ENCODE results near the gene MLYCD.
"Not testable (repeated sequence)": the region's sequence is repeated elsewhere in the genome, so short reads cannot be mapped to it uniquely, and the experiment has no call there.

Gene MLYCD

DNA sequence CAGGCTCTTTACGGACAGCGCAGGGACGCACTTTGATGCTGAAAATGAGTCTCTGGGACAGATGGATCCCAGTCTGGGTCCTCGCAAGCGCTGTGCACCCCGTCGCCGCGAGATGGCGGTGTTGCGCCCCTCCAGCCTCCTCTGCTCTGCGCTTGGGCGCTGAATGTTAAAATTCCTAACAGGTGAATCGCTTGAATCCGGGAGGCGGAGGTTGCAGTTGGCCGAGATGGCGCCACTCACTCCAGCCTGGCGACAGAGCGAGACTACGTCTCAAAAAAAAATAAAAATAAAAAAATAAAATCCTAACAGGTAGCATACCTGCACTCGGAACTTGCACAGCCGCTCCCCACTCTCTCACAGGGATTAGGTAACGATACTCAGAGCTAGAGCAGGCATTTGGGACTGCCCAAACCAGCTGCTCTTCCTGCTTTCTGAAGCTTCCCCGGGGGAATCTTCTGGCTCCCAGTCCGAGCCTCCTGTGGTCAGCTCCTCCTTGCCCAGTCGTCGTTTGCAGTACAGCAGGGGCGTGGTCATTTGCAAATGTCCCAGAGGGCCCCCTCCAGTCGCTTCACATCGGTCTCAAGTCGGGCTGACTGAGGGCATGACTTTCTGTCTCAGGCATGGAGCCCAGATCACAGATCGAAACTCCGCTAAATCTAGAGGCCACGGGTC lies 27.9 kb downstream of the MLYCD start:
- DNase-seq, result peak; percentile 33 to 49

DNA sequence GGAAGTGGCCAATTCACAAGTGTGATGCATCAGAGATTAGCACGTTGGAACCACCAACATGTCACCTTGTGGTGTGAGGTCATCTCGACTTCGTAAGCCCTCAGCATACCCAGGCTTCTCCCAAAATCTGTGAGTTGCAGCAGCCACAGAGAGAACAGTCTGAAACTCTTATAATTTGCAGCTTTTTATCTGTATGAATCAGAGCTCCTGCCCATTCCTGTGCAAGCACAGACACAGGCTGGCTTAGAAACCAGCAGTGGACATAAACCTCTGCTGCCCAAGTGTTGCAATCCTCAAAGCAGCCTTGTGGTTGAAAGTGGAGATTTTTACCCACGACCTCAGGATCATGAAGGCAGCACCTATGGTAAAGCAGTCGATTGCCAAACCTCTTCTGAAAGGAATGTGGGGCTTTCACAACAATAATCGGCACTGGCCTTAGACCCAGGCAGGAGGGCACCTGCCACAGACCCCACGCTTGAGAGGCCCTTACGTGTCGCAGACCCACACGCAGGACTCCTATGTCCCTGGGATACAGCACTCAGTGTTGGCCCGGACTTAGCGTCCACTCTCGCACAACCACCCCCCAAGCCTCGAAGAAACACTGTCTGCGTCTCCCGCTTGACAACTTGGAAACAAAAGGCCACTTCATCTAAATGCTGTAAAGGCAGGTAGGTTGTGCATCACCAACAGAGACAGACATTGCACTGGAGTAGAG lies 29.6 kb downstream of the MLYCD start:
- DNase-seq, result no peak

DNA sequence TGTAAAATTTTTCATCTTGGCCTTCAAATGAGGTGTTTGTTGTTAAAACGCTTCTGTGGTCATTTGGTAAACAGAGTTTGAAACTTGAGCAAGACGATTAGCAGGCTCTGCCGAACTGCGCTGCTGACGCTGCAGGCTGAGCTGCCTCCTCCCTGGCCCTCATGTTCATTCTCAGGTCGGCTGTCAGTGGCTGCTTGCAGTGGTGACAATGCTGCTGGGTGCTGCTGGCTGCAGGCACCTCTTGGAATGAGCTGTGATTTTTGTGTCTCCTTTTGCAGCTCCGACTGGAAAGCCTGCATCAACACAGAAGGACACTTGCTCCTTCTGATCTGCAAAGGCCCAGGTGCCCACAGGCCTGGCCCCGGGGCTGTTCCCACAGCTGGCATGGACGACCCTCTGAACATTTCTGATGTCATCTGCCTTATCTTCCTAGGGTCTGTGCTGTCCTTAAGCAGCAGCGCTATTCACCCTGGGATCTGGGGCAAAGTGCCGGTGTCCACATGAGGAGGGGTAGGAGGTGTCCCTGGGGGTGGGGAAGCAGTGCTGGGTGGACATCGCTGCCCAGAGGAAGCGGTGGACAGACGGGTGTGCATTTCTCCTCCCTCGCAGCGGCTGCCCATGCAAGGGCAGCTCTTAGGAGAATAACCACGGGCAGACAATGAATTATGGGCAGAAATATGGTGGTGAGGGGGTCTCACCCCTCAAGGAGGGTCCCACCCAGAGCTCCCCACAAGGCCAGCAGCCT lies 31.1 kb downstream of the MLYCD start:
- no peak for DNase-seq

DNA sequence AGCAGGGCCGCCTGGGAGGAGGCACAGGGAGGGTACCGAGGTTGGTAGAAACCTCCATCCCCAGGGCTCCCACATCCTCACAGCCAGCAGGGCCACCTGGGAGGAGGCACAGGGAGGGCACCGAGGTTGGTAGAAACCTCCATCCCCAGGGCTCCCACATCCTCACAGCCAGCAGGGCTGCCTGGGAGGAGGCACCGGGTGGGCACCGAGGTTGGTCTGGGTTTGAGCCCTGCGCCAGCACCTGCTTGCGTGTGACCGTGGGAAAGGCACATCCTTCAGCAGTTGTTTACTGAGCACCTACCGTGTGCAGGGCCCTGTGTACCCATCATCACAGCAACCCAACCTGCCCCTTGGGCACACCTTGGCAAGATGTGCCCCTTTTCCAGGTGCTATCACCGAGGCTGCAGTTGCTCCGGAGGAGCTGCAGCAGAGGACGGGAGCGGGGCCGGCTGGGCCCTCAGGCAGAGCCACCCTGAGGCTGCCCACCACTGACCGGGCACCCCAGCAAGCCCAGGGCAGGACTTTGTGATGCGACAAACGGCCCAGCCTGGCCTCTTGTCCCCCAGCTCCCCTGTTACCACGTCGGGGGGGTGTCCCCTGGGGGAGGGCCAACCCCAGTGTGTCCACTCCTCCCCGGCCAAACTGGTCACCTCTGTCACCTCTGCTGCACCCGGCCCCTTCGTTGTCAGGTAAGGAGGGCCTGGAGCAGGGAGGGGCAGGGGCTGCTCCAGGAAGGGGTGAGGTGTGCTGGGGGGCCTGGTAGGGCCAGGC lies 32.0 kb downstream of the MLYCD start:
- DNase-seq, result no peak

DNA sequence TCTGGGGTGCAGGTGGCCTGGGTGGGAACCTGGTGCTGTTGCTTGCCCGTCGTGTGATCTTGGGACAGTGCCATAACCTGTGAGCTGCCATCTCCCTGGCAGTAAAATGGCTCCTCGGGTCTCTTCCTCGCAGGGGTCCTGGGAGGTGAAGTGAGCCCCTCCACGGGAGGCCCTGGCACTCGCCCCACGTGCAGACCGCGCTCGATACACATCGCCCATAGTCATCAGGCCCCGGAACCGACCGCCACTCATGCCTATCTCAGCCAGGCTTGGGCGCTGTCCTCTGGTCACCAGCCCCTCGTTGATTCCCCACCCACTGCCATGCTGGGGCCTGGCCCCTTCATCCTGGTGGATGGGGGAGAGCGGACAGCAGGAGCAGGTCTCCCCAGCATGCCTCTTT lies 32.6 kb downstream of the MLYCD start:
- no peak for DNase-seq

DNA sequence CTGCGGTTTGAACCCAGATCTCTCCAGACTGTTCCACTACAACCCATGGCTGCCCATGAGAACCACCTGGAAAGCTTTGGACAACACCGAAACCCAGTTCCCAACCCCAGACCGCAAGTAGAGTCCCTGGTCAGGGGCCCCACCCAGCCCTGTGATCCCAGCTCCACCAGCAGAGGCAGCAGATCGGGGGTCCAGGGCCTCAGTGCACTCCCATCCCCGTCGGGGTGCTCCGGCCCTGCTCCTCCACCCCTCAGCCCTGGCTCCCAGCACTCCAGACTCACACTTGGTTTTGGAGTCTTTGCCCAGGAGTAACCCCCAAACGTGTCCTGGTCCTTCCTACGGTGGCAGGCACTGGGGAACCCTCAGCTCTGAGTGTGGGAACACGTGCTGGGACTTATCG lies 33.4 kb downstream of the MLYCD start:
- no peak for DNase-seq

DNA sequence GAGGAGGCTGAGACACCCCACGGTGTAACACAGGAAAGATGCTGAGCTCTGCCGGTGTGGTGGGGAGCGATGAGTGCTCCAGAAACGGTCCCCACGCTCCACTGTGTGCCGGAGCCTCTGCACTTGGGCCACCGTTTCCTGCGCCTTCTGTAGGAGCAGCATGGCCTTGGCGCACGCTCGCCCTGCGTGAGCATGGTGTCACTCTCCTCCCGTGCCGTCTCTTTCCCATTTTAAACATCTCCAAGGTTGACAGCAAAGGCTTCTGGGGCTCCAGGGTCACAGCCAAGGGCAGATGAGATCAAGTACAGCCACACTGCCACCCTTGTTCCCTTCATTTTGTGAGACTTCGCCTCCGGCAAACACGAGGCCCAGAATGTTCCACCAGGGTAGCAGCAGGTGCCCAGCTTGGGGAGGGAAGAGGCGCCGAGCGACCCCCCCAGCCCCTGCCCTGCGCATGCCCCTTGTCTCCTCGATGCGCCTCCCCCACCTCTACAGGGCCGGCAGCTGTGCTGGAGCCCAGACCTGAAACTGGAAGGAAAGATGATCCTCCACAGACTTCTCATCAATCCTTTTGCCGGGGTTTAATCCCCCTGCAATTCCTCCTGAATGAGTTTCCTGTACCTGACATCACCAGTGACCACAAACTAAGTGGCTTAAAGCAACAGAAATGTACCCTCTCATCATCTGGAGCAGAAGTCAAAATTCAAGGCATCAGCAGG lies 34.2 kb downstream of the MLYCD start:
- DNase-seq, result no peak

DNA sequence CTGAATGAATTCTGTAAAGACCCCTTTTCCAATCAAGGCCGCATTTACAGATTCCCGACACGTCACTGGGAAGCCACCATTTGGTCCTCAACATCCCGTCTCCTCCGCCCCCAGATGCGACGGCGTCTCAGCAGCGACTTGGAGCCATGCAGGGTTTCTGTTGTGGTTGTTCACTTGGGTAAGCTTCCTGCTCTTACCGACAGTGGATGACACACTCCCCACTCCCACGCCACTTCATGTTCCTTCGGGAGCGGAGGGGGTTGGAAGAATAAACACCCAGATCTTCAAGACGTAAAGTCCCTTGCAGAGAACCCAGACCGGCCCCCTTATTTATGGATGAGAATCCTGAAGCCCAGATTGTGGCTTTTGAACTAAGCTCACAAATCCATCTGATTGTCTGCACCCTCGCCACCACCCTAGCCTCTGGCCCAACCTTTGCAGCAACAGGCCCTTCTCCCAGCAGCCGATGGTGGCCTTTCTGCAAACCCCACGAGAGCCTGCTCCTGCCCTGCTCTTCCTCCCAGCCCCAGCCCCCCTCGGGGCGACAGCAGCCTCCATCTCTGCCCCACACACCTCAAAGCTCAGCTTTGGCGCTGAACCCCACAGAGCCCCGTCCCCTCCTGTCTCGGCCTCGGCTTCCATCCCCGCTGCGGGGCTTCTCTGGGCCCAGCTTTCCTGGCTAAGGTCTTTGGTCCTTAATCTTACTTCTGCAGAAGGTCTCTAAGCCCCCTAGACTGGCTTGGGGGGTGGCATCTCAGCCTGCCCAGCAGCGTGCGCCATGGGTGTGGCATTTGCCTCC lies 35.2 kb downstream of the MLYCD start:
- no peak for DNase-seq

DNA sequence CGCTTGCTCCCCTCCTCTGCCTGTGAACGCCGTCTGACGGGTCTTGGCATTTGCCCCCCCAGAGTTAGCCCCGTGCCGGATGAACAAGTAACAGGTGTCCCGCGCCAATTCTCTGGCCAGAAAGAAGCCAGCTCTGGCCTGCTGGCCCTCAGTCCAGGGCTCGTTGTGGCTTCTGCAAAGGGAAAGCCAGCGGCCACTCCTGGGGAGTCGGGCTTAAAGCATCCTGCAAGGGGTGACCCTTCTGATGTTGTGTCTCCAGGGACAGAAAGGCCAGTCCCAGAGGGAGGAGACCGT lies 35.7 kb downstream of the MLYCD start:
- no peak for DNase-seq

DNA sequence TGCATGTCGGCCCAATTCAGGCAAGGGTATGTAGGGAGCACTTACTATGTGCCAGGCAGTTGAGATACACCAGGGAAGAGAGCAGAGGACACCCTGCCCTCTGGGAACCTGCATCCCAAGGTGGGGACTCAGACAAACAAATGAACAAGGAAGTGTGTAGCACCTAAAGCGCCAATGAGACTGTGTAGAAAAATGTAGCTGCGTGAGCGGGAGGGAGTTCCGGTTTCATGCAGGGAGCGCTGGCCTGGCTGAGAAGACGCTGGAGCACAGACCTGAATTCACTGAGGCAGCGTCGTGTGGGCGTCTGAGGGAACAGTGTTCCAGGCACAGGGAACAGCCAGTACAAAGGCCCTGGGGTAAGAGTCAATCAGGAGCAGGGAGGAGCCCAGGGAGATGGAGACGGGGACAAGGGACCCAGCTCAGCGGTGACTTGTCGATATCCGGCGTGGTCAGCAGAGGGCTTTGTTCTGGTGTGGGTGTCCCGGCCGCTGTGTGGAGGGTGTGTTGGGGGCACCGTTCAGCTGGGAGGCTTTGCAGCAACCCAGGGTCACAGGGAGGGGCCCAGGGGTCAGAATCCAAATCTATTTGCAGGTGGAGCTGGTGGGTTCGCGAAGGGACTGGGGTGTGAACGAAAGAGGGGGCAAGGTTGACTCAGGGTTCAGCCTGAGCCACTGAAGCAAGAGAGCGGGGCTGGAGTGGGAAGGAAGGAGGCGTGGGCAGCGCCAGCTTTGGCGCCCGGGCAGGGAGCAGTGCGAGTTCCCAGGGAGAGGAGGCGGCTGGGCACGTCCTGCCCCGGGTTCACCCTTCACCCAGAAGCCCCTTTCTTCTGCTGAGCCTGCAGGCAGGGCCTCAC lies 36.3 kb downstream of the MLYCD start:
- DNase-seq, result no peak

DNA sequence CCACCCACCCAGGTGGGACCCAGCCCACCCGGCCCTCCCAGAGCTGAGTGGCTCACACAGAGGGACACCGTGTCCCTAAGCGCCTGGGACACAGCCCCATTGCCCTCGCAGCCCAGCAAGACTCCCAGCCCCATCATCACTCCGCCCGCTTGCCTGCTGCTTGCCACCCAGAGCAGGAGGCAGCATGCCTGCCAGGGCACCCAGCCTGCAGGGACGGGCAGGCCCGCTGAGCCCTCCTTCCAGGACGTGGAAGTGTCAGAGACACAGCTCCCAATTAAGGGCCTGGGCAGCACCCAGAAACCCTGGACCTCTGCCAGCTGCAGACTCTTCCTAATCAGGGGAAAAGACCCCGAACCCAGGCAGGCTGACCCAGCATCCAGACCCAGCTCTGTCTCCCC lies 36.9 kb downstream of the MLYCD start:
- no peak for DNase-seq

DNA sequence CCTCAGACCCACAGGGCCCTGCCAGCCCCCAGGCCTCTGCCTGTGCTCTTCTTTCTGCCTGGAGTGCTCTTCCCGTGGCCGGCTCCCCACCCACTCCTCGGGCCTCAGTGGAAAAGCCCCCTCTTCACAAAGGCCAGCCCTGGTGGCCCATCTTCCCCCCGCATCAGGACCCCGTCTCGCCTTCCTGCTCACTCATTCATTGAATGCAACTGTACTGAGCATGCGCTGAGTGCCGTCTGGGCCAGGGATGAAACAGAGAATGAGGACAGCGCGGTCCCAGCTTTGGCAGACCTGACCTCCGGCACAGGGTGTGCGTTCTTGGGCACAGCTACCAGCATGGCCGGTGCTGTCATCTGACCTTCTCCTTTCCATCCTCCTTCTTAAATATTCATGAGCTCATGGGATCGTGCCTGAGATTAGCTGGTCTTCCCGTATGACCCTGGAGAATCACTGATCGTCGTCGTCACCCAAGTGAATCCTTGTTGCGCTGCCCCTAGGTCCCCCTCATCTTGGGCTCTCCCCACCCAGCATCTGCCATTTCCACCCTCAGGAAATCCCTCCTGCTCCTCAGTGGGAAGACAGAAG lies 37.8 kb downstream of the MLYCD start:
- no peak for DNase-seq

DNA sequence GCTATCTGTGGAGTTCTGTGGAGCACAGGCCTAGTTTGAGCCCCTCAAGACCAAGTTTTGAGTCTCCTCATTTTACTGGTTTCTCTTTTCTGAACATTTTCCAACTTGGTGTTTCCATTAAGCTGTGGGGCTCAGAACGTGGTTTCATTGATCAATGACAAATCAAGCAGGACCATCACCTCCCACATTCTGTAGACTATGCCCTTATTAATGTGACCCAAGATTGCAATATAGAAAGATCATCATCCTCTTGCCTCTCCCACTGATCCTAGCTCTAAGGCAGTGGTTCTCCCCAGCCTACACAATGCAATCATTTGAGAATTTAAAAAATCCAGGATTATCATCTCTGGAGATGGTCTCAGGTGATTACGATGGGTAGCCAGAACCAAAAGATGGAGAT lies 38.4 kb downstream of the MLYCD start:
- no peak for DNase-seq

DNA sequence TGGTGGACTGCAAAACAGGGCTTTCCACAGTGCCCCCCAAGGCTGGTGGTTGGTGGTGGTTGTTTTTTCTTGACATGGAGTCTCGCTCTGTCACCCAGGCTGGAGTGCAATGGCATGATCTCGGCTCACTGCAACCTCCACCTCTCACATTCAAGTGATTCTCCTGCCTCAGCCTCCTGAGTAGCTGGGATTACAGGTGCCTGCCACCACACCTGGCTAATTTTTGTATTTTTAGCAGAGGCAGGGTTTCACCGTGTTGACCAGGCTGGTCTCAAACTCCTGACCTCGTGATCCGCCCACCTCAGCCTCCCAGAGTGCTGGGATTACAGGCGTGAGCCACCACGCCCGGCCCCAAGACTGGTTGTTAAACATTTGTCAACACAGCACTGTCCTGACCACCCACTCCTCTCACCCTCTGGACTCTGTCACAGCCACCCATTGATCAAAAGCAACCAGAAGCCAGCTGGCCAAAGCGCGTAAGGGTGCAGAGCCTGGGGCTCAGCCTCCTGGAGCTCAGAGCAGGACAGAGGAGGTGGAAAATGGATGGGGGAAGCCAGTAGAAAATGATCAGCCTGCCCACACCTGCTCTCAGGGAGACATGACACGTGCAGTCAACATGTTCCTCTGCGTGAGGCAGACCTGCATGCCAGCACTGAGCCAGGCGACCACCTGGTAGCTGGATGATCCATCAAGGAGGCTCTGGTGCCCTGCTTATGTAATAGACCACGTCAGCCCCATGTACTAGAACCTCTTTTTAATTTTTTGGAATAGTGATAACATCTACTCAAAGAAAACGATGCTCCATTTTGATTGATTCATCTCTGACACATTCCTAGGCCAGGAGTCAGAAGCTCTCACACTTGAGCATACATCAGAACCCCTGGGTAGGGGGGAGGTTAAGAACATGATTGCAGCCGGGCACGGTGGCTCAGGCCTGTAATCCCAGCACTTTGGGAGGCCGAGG lies 39.3 kb downstream of the MLYCD start:
- DNase-seq, result no peak

DNA sequence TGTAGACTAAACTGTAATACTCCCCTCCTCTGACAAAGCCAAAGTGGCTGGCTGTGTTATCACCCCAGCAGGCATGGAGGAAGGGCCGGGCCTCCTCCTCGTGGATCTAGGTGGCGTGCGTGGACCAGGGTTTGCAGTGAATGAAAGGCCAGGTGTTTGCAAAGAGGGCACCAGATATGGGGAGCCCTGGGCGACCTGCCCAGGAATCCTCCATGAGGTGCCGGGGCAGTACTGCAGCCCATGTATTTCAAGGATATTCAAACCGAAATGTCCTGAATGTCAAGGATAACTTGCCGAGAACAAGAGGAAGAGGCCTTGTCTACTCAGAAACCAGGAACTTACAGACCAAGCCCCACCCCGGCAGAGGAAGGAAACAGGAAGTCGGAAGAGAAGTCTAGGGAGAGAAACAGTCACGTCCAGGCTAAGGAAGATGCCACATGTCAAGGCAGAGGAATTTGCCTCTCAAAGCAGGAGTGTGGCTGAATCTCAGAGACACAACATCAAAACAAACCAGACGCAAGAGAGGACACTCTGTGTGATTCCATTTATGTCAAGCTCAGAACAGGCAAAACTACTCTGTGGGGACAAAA lies 40.4 kb downstream of the MLYCD start:
- peak in 1 of 2 donors; percentile 11 for DNase-seq

DNA sequence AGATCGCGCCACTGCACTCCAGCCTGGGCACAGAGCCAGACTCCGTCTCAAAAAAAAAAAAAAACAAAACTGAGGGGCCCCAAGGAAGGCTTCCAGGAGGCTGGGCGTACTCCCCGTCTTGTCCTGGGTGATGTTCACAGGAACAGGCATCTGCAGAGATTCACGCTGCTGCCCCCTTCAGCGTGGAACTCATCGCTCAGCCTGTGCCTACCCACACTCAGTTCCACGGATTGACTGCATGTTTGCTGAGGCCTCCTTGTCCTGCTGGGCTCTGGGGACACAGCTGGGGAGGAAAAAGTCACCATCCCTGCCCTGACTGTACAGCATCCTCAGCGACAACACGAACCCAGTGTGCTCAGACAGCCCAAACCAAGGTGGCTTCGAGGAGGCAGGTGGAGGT lies 41.2 kb downstream of the MLYCD start:
- DNase-seq, result no peak

DNA sequence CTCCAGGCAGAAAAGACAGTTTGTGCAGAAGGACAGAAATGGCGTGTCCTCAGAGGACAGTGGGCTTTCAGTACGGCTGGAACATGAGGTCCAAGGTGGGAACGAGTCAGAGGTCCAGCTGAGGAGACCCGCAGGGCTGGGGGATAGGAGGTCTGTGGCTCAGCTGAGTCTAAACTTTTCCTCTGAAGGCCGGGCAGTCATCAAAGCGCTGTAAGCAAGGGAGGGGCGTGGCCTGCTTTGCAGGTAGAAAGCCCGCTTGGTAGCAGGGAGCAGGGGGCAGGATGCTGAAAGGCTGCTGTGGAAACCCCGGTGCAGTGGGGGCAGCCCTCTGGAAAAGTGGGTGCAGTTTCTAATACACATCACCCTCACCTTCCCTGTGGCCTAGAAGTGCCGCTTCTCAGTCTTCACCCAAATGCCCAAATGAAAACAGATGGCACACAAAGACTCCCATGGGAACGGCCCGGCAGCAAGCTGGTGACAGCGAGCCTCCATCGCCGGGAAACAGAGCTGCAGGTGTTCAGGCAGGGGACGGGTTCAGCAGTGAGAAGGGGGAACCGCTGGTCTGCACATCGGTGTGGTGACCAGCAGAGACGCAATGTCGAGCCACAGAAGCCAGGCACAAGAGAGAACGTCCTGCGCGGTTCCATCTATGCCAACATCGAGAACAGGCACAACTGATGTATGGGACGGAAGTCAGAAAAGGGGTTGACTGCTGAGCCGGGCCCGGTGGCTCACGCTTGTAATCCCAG lies 41.9 kb downstream of the MLYCD start:
- DNase-seq, result no peak

DNA sequence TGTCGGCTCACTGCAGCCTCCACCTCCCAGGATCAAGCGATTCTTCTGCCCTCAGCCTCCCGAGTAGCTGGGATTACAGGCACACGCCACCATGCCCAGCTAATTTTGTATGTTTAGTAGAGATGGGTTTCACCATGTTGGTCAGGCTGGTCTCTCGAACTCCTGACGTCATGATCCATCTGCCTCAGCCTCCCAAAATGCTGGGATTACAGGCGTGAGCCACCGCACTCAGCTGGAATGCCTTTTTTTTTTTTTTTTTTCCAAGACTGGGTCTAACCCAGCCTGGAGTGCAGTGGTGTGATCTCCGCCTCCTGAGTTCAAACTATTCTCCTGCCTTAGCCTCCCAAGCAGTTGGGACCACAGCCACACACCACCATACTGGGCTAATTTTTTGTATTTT lies 42.6 kb downstream of the MLYCD start:
- not testable (repeated sequence) for DNase-seq

All from CD4-positive, alpha-beta T cell treated with Interferon alpha-2 for 1 hour (primary cell).